BE2C (cell line): ENCODE data around the gene MTX2.

Source experiments
- DNase-seq: peaks from one replicate; pipeline ENCODE4 v3.0.0-alpha.2; 2020
- H3K27me3 ChIP-seq: fragments of 250-450 bp; sonication (Bioruptor Pico); 2 replicates; pipeline ENCODE4 v1.5.1; 2020; ENCODE audit warnings: mild to moderate bottlenecking
- H3K36me3 ChIP-seq: fragments of 250-450 bp; sonication (Bioruptor Pico); 2 replicates; pipeline ENCODE4 v1.5.1; 2020; ENCODE audit warnings: mild to moderate bottlenecking
- H3K4me1 ChIP-seq: fragments of 250-450 bp; sonication (Bioruptor Pico); 2 replicates; pipeline ENCODE4 v1.5.1; 2020
- H3K4me3 ChIP-seq: 2 replicates; pipeline ENCODE4 v1.5.1; 2011; ENCODE audit warnings: low read depth, low read length
- H3K9me3 ChIP-seq: fragments of 250-450 bp; sonication (Bioruptor Pico); 2 replicates; pipeline ENCODE4 v1.5.1; 2020
- CTCF ChIP-seq: IDR thresholded peaks from 2 replicates; pipeline ENCODE4 v1.5.1; 2012; ENCODE audit warnings: mild to moderate bottlenecking, low read depth, low read length

MTX2 gene

GRCh38 chr2:176383100-176383499 is 113.9 kb downstream of the MTX2 start:
- H3K4me1 ChIP-seq, result no peaks in the 10 kb centered on the region
- no peak for TF ChIP-seq CTCF
- no peak for DNase-seq
- no peak overlapping the region for H3K4me3 ChIP-seq
- no peaks in the 10 kb centered on the region for H3K36me3 ChIP-seq
- H3K9me3 ChIP-seq, result no peaks in the 10 kb centered on the region
- no peaks in the 10 kb centered on the region for H3K27me3 ChIP-seq

- DNase-seq, result no peak
- no peak for TF ChIP-seq CTCF
- Histone ChIP-seq H3K27me3 (no peaks in the 10 kb centered on the region), H3K4me1 (no peaks in the 10 kb centered on the region), H3K36me3 (no peaks in the 10 kb centered on the region), H3K4me3 (no peak overlapping the region), H3K9me3 (no peaks in the 10 kb centered on the region)
Observed at GRCh38 chr2:176383836-176384442, 114.7 kb downstream of the MTX2 start.

DNA sequence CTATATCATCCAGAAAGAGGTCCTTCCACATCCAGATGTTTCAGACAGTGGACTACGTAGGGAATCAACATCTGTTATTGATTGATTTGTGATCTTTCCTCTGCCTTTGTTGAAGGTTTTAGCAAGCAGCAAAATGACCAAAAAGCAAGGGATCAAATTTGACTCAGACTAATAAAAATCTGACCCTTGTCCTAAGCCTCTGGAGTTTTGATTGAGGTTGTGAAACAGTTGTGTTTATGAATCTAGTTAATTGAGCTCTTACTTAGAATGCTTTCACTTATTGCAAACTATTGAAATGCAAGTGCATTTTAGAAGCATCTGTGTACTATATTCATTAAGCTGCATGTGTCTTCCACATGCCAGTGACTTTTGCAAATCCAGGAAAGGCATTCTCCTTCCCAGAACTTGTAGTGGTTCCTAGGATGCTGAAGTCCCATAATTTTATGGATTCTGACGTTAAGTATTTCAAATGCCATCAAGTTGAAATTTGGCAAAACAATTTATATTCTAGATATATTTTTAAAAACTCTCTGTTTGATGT is 116.0 kb downstream of the MTX2 start:
- TF ChIP-seq CTCF, result no peak
- no peak for DNase-seq
- Histone ChIP-seq H3K9me3 (no peaks in the 10 kb centered on the region), H3K36me3 (no peaks in the 10 kb centered on the region), H3K27me3 (no peaks in the 10 kb centered on the region), H3K4me1 (no peaks in the 10 kb centered on the region), H3K4me3 (no peak overlapping the region)

GRCh38 chr2:176385838-176386237 is 116.6 kb downstream of the MTX2 start:
- Histone ChIP-seq H3K4me3 (no peak overlapping the region), H3K4me1 (no peaks in the 10 kb centered on the region), H3K36me3 (no peaks in the 10 kb centered on the region), H3K27me3 (no peaks in the 10 kb centered on the region), H3K9me3 (no peaks in the 10 kb centered on the region)
- DNase-seq, result no peak
- peak; percentile 14; the same call in 1 of the 2 replicates for TF ChIP-seq CTCF
